ENCODE measurements around the gene PES1.
"Not testable (repeated sequence)": the region's sequence is repeated elsewhere in the genome, so short reads cannot be mapped to it uniquely, and the experiment has no call there.

PES1 gene

DNA sequence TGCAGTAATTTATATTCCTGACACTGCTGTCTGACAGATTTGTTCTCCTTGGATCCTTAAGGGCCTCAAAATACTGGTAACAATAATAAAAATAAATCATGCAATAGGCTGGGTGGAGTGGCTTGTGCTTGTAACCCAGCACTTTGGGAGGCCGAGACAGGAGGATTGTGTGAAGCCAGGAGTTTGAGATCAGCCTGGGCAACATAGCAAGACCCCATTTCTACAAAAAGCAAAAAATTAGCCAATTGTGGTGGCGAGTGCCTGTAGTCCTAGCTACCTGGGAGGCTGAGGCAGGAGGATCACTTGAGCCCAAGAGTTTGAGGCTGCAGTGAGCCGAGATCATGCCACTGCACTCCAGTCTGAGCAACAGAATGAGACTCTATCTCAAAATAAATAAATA lies 39.9 kb downstream of the PES1 start:
- not testable (repeated sequence) for DNase-seq

DNA sequence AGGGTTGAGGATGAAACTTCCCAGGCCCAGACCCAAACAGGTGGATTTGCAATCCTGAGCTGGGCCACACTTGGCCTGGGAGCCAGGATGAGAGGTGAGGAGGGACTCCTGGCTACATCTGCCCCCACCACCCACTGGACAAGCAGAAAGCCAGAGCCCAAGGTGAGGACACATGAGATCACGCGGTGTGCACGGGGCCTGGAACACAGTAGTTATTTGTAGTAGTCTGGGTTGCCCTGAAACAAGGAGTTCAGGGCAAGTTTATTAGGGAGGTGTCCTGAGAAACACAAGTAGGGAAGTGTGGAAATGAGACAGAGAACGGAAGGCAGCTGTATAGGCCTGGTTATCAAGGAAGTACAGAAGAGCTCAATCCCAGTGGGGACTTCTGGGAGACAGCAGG lies 44.5 kb downstream of the PES1 start:
- DNase-seq = no peak

DNA sequence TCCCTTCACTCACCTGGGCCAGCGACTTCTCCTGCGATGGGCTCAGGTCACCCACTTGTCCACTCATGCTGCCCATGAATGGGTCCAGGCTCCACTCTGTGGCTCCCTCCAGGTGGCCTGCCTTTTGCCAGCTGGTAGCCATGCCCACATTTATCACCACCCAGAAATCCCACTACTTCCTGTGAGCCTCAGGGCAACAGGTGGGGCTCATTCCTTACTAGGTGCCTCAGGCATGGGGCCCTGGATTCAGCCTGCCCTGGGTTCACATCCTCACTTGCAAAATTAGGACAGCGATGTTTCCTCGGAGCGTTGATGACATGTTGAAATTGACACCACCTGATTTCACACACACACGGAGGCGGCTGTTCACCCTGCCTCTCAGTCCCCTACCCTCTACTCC lies 45.1 kb downstream of the PES1 start, which contains the start of gene SEC14L6:
Gene SEC14L6, minus strand, starts transcription at position 126 of the 400 bp plus-strand sequence. Its CDS starts 59 bp downstream, at position 67.
- DNase-seq = no peak

DNA sequence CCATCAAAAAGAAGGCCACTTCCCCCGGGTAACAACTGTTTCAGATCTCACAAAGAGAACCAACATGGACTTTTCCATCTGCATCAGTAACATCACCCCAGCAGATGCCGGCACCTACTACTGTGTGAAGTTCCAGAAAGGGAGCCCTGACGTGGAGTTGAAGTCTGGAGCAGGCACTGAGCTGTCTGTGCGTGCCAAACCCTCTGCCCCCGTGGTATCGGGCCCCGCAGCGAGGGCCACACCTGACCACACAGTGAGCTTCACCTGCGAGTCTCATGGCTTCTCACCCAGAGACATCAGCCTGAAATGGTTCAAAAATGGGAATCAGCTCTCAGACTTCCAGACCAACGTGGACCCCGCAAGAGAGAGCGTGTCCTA lies 48.9 kb downstream of the PES1 start:
- DNase-seq = no peak

DNA sequence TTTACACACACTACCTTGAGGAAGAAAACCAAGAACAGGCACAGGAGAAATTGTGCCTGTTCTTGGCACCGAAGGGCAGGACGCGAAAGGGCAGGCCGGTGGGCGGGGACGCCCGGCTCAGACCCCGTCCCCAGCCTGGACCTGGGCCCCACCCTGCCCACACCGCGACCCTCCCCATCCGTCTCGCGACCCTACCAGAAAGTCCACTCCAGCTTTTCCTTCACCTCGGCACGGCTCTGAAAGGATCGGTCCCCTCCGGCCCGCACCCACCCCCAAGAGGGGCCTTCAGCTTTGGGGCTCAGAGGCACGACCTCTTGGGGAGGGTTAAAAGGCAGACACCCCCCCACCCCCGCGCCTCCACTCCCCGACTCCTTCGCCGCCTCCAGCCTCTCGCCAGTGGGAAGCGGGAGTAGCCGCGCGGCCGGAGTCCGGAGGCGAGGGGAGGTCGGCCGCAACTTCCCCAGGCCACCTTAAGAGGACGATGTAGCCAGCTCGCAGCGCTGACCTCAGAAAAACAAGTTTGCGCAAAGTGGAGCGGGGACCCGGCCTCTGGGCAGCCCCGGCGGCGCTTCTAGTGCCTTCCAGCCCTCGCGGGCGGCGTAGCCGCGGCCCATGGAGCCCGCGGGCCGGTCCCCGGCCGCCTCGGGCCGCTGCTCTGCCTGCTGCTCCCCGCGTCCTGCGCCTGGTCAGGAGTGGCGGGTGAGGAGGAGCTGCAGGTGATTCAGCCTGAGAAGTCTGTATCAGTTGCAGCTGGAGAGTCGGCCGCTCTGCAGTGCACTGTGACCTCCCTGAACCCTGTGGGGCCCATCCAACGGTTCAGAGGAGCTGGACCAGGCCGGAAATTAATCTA lies 49.5 kb downstream of the PES1 start:
- no peak for DNase-seq

DNA sequence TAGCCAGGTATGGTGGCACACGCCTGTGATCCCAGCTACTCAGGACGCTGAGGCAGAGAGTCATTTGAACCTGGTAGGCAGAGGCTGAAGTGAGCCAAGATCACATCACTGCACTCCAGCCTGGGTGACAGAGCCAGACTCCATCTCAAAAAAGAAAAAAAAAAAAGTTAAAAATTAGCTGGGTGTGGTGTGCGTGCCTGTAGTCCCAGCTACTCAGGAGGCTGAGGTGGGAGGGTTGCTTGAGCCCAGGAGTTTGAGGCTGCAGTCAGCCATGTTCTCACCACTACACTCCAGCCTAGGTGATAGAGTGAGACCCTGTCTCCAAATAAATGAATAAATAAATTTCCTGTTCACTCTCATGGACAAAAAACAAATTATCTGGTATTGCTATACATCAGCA lies 50.2 kb downstream of the PES1 start:
- DNase-seq = not testable (repeated sequence)

DNA sequence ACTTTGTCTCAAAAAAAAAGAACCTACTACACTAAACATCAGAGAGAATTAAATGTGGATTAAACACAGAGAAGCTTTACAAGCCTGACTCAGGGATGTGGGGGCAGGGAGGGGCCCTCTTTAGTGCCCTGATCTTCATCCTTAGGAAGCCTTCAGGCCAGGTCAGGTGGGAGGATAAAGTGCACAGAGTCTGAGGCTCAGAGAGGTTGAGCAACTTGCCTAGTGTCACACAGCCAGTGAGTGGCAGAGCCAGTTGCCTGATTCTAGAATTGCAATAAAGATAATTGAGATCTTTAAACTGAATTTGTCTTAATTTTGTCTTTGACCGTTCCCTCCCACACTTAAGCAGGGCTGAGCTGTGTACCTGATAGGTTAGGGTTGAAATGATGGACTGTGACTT lies 52.3 kb downstream of the PES1 start:
- DNase-seq = no peak

DNA sequence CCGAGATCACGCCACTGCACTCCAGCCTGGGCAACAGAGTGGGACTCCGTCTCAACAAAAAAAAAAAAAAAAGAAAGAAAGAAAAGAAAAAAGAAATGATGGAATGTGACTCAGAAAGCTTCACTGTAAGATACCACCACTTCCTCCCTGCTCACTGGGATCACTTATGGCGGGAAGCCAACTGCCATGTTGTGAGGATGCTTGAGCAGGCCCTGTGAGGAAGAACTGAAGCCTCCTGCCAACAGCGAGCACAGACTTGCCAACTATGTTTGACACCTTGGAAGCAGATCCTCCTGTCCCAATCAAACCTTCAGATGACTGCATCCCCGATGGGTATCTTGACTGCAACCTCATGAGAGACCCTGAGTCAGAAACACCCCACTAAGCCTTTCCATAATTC lies 53.4 kb downstream of the PES1 start:
- DNase-seq = no peak

DNA sequence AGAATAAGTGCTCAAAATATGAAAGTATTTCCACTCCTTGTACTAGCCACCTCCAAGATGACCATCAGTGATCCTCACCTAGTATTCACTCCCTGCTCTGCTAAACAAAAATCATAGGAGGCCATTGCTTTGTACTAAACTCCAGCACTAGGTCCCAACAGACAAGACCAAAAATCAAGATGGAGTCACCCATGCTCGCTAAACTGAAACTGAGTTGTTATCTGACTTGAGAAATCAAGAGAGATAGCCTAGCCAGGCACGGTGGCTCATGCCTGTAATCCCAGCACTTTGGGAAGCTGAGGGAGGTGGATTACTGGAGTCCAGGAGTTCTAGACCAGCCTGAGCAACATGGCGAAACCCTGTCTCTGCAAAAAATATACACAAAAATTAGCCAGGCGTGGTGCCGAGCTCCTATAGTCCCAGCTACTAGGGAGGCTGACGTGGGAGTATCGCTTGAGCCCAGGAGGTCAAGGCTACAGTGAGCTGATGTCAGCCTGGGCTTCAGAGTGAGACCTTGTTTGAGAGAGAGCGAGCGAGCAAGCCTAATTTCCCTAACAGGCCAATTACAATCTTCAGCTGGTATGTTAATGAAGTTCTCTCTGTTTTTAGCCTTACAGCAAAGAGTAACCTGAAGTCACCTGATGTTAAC lies 54.5 kb downstream of the PES1 start:
- no peak for DNase-seq

DNA sequence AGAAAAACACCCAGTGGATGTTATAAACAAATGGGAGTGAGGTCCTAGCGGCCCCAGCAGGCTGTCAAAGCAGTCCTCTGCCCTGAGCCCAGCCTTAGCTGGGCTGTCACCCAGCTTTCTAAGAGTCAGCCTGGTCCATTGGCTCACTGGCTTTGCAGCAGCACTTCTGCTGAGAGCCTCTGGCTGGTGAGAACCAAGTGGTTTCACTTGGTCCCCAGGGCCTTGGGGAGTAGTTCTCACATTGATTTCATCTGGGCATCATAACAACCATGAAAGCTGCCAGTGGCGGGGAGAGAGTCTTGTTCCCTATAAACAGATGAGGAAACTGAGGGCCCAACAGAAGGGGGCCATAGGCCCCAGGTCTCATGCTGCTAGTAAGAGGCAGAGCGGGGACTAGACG lies 56.5 kb downstream of the PES1 start:
- DNase-seq = no peak

DNA sequence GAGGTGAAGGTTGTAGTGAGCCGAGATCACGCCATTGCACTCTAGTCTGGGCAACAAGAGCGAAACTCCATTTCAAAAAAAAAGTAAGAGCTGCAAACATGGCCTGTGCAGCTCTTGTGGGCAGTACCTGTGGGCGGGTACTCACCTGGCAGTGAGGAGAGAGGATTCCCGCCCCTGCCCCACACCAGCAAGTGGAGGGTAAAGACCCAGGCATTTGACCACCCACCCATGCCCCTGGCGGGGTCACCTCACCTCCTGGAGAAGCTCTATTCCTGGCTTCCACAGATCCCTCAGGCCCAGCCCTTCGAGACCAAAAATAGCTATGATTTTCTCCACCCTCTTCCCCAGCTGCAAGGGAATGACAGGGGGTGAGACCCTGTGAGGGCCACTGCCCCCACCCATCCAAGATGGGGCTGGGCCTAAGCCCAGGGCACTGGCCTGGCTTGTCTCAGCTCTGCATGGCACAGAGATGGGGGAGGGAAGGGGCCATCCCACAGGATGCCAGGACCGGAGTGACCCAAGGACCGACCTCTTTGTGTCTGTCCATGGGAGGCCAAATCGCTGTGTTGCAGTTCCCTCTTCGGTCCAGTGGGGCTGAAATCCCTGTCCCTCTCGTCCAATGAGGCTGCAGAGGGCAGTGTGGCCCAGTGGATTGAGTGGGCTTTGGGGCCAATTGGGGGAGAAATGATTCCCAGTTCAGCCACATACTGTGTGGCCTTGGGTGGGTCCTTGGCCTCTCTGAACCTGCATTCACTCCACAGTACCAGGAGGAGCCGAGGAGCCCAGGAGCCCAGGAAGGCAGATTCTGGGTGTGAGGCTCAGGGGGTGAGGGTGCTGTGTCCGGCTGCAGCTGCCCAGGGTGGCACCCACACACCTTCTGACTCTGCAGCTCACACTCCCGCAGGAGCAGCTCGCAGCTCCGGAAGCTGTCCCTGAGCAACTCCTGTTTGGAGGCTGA lies 59.8 kb downstream of the PES1 start:
- DNase-seq = no peak

DNA sequence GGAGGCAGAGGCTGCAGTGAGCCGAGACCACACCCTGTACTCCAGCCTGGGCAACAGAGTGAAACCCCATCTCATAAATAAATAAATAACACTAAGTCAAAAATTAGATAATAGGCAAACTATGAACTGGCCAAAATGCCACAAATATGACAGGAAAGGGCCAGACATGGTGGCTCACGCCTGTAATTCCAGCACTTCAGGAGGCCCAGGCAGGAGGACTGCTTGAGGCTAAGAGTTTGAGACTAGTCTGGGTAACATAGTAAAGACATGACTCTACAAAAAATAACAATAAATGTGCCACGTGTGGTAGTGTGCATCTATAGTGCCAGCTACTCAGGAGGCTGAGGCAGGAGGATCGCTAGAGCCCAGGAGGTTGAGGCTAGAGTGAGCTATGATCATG lies 65.1 kb downstream of the PES1 start:
- DNase-seq = no peak

Measured in DMS153 (cell line).